ENCODE data around the gene PRSS27. TPM values are rescaled to one million over a fixed set of nuclear protein-coding genes. Genes with fewer than 3 reads are reported as not detected.
"Not testable (repeated sequence)": the region's sequence is repeated elsewhere in the genome, so short reads cannot be mapped to it uniquely, and the experiment has no call there.

PRSS27 gene
- total RNA-seq, 2 donors from 2014 or later: 3.7 to 4.2 TPM

DNA sequence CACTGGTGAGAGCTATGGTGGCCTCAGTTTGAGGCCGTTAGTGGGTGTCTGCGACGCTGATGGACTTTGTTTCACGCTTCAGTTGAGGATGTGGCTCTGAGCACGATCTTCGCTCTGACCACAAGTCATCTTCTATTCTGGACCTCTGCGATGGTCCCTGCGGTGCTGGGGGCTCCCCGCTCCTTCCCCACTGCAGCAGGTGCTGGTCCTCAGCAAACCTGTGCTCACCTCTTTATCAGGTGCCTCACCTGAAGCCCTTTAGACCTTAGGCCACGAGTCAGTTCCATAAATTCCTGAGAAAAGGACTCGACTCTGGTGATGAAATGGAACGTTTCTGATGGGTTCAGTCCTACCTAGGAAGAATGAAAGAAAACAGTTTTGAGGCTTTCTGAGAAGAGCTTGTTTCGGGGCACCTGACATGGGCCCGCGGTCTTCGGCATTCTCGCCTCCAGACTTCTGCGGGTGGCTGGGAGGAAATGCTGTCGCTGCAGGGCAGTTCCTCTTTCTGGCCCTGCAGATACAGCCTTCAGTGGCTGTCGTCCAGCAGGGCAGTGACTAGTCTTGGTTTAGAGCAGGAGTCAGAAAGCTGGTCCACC, 33.0 kb downstream of the PRSS27 start:
- no peak for DNase-seq
- no peak overlapping the region for H3K4me3 Mint-ChIP-seq

DNA sequence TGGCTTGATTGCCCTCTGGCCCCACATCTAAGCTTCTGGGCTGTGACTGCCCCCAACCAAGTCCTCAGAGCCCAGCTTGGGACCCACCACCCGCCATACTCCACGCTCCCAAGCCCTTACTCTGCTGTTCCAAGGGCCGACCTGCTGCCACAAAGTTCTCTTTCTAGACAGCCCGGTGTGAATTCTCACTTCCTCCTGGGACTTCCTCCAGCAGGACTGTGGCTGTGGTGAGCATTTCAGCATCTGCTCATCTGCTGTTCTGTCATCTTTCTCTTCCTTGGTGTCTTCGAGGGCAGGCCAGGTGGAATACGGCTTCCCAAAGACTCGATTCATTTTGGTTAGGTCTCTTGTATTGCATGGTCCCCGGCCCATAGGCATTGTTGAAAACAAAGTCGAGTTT, 33.9 kb downstream of the PRSS27 start:
- H3K27ac Mint-ChIP-seq; H3K4me1 ChIP-seq (ENCODE audit: control insufficient read depth, insufficient read depth, low read length); DNase-seq; H3K27me3 Mint-ChIP-seq (ENCODE audit: insufficient read depth); H3K36me3 Mint-ChIP-seq (ENCODE audit: low read depth); H3K36me3 ChIP-seq (ENCODE audit: control insufficient read depth, insufficient read depth, low read length); H3K9me3 Mint-ChIP-seq; H3K27ac ChIP-seq (ENCODE audit: low read depth, low read length); H3K27me3 ChIP-seq (ENCODE audit: control insufficient read depth, insufficient read depth, low read length, poor library complexity, severe bottlenecking); H3K9ac ChIP-seq (ENCODE audit: extremely low read depth, low read length, poor library complexity, severe bottlenecking); H3K4me3 Mint-ChIP-seq; H3K4me3 ChIP-seq (ENCODE audit: low read length); H3K9me3 ChIP-seq (ENCODE audit: control insufficient read depth, low read length): not testable (repeated sequence)
- peaks cover 11% of the 10 kb centered on the region for H3K4me1 Mint-ChIP-seq
- no CpG with 5 or more reads among the region's 9 CpGs for WGBS, 2 experiments (ENCODE audit: insufficient coverage in 1 of 2, insufficient read length in 1 of 2)

More for the DNA sequence above, 33.0 kb downstream of the PRSS27 start:
- peaks cover 10% of the 10 kb centered on the region for H3K36me3 Mint-ChIP-seq (ENCODE audit: low read depth)
- peaks cover 10% of the 10 kb centered on the region for H3K4me1 Mint-ChIP-seq
- WGBS, 2 experiments (ENCODE audit: insufficient coverage in 1 of 2, insufficient read length in 1 of 2): 94 to 95% methylated on average over 19 to 20 of the region's 20 CpGs
- no peak overlapping the region for H3K27ac ChIP-seq (ENCODE audit: low read depth, low read length)
- no peaks in the 10 kb centered on the region for H3K9me3 ChIP-seq (ENCODE audit: control insufficient read depth, low read length)
- H3K36me3 ChIP-seq (ENCODE audit: control insufficient read depth, insufficient read depth, low read length): peaks cover 5% of the 10 kb centered on the region
- H3K4me3 ChIP-seq (ENCODE audit: low read length): no peak overlapping the region
- H3K27ac Mint-ChIP-seq: no peak overlapping the region
- H3K4me1 ChIP-seq (ENCODE audit: control insufficient read depth, insufficient read depth, low read length): no peaks in the 10 kb centered on the region
- no peak overlapping the region for H3K9ac ChIP-seq (ENCODE audit: extremely low read depth, low read length, poor library complexity, severe bottlenecking)
- H3K9me3 Mint-ChIP-seq: peaks cover 2% of the 10 kb centered on the region
- no peaks in the 10 kb centered on the region for H3K27me3 Mint-ChIP-seq (ENCODE audit: insufficient read depth)
- TF ChIP-seq, protein P1, sequence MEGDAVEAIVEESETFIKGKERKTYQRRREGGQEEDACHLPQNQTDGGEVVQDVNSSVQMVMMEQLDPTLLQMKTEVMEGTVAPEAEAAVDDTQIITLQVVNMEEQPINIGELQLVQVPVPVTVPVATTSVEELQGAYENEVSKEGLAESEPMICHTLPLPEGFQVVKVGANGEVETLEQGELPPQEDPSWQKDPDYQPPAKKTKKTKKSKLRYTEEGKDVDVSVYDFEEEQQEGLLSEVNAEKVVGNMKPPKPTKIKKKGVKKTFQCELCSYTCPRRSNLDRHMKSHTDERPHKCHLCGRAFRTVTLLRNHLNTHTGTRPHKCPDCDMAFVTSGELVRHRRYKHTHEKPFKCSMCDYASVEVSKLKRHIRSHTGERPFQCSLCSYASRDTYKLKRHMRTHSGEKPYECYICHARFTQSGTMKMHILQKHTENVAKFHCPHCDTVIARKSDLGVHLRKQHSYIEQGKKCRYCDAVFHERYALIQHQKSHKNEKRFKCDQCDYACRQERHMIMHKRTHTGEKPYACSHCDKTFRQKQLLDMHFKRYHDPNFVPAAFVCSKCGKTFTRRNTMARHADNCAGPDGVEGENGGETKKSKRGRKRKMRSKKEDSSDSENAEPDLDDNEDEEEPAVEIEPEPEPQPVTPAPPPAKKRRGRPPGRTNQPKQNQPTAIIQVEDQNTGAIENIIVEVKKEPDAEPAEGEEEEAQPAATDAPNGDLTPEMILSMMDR (conservative IDR thresholded peaks at IDR 0.05): no peak
- no peaks in the 10 kb centered on the region for H3K27me3 ChIP-seq (ENCODE audit: control insufficient read depth, insufficient read depth, low read length, poor library complexity, severe bottlenecking)

DNA sequence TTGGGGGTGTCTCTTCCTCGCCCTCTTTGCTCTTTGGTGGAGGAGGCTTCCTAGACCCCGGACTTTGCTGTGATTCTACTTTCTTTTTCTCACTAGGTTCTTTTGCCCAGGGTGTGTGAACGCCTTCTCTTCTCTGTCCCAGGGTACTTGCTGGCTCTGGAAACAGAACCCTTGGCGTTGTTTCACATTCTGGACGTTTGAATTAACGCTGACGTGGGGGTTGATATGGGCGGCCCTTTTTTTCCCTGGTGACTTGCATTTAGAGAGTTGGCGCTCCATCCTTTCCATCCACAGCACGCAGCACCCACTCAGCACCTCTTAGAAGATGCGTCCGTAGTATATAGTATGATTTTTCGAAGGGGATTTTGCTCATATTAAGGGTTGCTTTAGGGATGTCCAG, 37.0 kb downstream of the PRSS27 start:
- H3K36me3 Mint-ChIP-seq (ENCODE audit: low read depth); H3K4me1 ChIP-seq (ENCODE audit: control insufficient read depth, insufficient read depth, low read length); H3K27me3 Mint-ChIP-seq (ENCODE audit: insufficient read depth); H3K27me3 ChIP-seq (ENCODE audit: control insufficient read depth, insufficient read depth, low read length, poor library complexity, severe bottlenecking); H3K36me3 ChIP-seq (ENCODE audit: control insufficient read depth, insufficient read depth, low read length); H3K27ac ChIP-seq (ENCODE audit: low read depth, low read length); H3K9me3 ChIP-seq (ENCODE audit: control insufficient read depth, low read length); DNase-seq; H3K9me3 Mint-ChIP-seq: not testable (repeated sequence)
- H3K4me1 Mint-ChIP-seq: peaks cover 11% of the 10 kb centered on the region
- H3K27ac Mint-ChIP-seq: peak overlapping the region; percentile 26
- Histone ChIP-seq H3K9ac (ENCODE audit: extremely low read depth, low read length, poor library complexity, severe bottlenecking) (peak overlapping the region; percentile 87), H3K4me3 (ENCODE audit: low read length) (peak overlapping the region; percentile 97)
- H3K4me3 Mint-ChIP-seq: peak overlapping the region; percentile 83
- WGBS, 2 experiments (ENCODE audit: insufficient coverage in 1 of 2, insufficient read length in 1 of 2): 2 to 7% methylated on average over 7 to 10 of the region's 13 CpGs

DNA sequence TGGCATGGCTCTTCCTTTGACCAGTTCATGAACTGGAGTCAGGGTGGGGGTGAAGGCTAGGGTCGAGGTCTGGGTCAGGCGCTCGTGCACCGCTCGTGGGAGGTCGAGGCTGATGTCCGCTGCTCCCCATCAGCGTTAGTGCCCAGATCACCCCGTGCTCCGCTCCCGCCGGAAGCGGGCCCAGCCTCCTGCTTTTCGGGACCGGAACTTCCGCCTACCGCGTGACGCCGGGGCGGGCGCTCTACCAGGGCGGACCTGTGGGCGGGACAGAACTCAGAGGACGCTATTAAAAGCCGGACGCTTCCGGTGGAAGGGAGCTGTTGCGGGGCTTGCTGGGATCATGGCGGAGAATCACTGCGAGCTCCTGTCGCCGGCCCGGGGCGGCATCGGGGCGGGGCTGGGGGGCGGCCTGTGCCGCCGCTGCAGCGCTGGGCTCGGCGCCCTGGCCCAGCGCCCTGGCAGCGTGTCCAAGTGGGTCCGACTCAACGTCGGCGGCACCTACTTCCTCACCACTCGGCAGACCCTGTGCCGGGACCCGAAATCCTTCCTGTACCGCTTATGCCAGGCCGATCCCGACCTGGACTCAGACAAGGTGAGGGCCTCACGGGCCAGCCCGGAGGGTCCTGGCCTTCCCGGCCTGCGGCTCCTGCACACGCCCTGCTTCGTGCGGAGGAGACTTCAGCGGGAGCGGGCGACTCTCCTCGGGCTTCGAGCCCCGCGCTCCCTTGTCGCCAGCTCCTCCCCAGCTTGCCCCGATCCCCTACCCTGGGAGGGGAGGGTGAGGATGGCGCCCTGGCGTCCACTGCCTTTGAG, 37.6 kb downstream of the PRSS27 start, which contains the start of gene KCTD5:
Gene KCTD5 (plus strand): TSS at position 315 of the 813 bp plus-strand sequence. CDS start 26 bp downstream, at position 341.
- H3K36me3 Mint-ChIP-seq (ENCODE audit: low read depth): peaks cover 6% of the 10 kb centered on the region
- peak within 1 kb of the TSS; percentile 95 for H3K27ac Mint-ChIP-seq
- no peaks in the 10 kb centered on the region for H3K27me3 ChIP-seq (ENCODE audit: control insufficient read depth, insufficient read depth, low read length, poor library complexity, severe bottlenecking)

DNA sequence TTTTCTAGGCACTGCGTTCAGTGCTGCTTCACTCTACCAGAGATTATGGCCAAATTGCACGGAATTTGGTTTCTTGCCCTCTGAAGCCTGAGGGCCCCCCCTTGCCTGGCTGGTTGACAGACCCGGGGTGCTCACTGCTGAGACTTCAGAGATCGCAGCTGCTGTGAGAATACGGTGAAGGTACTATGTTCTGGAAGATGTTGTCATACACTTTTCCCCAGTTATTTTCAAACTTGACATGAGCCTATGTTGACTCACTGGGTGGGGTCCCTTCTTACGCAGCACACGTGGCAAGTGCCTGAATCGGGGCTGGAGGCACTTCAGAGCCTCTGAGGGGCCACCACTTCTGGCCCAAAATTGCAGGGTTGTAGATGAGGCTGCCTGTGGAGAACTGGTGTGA, 39.7 kb downstream of the PRSS27 start:
- not testable (repeated sequence) for H3K4me3 ChIP-seq (ENCODE audit: low read length); H3K27me3 Mint-ChIP-seq (ENCODE audit: insufficient read depth); H3K4me1 ChIP-seq (ENCODE audit: control insufficient read depth, insufficient read depth, low read length); H3K27me3 ChIP-seq (ENCODE audit: control insufficient read depth, insufficient read depth, low read length, poor library complexity, severe bottlenecking); H3K36me3 Mint-ChIP-seq (ENCODE audit: low read depth); DNase-seq; H3K9me3 ChIP-seq (ENCODE audit: control insufficient read depth, low read length); H3K36me3 ChIP-seq (ENCODE audit: control insufficient read depth, insufficient read depth, low read length); H3K4me1 Mint-ChIP-seq; H3K27ac ChIP-seq (ENCODE audit: low read depth, low read length); H3K27ac Mint-ChIP-seq; H3K4me3 Mint-ChIP-seq; H3K9me3 Mint-ChIP-seq; H3K9ac ChIP-seq (ENCODE audit: extremely low read depth, low read length, poor library complexity, severe bottlenecking)
- 94 to 100% methylated on average over 2 to 6 of the region's 8 CpGs for WGBS, 2 experiments (ENCODE audit: insufficient coverage in 1 of 2, insufficient read length in 1 of 2)

More for the DNA sequence above, 37.6 kb downstream of the PRSS27 start, which contains the start of gene KCTD5:
- Mint-ChIP-seq H3K27me3 (ENCODE audit: insufficient read depth) (no peaks in the 10 kb centered on the region), H3K9me3 (peaks cover 3% of the 10 kb centered on the region), H3K4me1 (peaks cover 9% of the 10 kb centered on the region), H3K4me3 (peak within 1 kb of the TSS; percentile 83)
- TF ChIP-seq, protein P1 (conservative IDR thresholded peaks at IDR 0.05): no peak
- no peaks in the 10 kb centered on the region for H3K4me1 ChIP-seq (ENCODE audit: control insufficient read depth, insufficient read depth, low read length)
- peak within 1 kb of the TSS; percentile 97 for H3K4me3 ChIP-seq (ENCODE audit: low read length)
- no peaks in the 10 kb centered on the region for H3K36me3 ChIP-seq (ENCODE audit: control insufficient read depth, insufficient read depth, low read length)
- peak within 1 kb of the TSS; percentile 87 for H3K9ac ChIP-seq (ENCODE audit: extremely low read depth, low read length, poor library complexity, severe bottlenecking)
- DNase-seq: peak; percentile 98
- WGBS, 2 experiments (ENCODE audit: insufficient coverage in 1 of 2, insufficient read length in 1 of 2): 0 to 1% methylated on average over 19 to 73 of the region's 73 CpGs
- peak within 1 kb of the TSS; percentile 24 for H3K27ac ChIP-seq (ENCODE audit: low read depth, low read length)
- H3K9me3 ChIP-seq (ENCODE audit: control insufficient read depth, low read length): no peaks in the 10 kb centered on the region

All from endodermal cell (in vitro differentiated cells).